Mucosa of descending colon (tissue), 3 donors: Measurements from ENCODE around the gene SF3B4. TPM values are rescaled to one million over a fixed set of nuclear protein-coding genes. Genes with fewer than 3 reads are reported as not detected.
"Not testable (repeated sequence)": the region's sequence is repeated elsewhere in the genome, so short reads cannot be mapped to it uniquely, and the experiment has no call there.

Source experiments
- ATAC-seq: fragments of 200-7000 bp; cut with Tn5 transposase; one replicate; pipeline ENCODE4 v1.9.1; 2020; ENCODE audit warnings: mild to moderate bottlenecking, moderate library complexity
- DNase-seq, 3 donors: peaks; one replicate each; pipeline ENCODE4 v3.0.0-alpha.2; 2020
- H3K36me3 ChIP-seq: fragments of 200-600 bp; one replicate; pipeline ENCODE4 v1.8.0; 2021; ENCODE audit warnings: low read depth, mild to moderate bottlenecking
- H3K4me1 ChIP-seq: fragments of 200-600 bp; one replicate; pipeline ENCODE4 v1.8.0; 2021; ENCODE audit warnings: low read depth, mild to moderate bottlenecking
- H3K4me3 ChIP-seq: fragments of 200-600 bp; one replicate; pipeline ENCODE4 v1.8.0; 2021; ENCODE audit warnings: mild to moderate bottlenecking
- H3K9me3 ChIP-seq: fragments of 200-600 bp; one replicate; pipeline ENCODE4 v1.8.0; 2021; ENCODE audit warnings: mild to moderate bottlenecking
- intact Hi-C, 2 donors: fragments of 100-400 bp; cut with DNase I in 1 of 2; cut with micrococcal nuclease in 1 of 2; formaldehyde crosslinking; loops; one replicate each; pipeline versions ENCODE4 v1.11.0 to v1.11.1; 2022; cut with DNase I, micrococcal nuclease
- total RNA-seq, 3 donors: library from RNA; stranded (reverse); fragmentation: NEBNext Ultra II Directional in 2 of 3; extraction: Animal tissue kit (Norgen Biotek cat#: 25700) in 2 of 3; gene quantifications; one replicate each; pipeline versions ENCODE4 v1.2.1 to v1.2.4, GENCODE V29; 2021 to 2023
- TF ChIP-seq, protein P1 (sequence below): fragments of 200-600 bp; IDR thresholded peaks from one replicate; pipeline ENCODE4 v1.8.0; 2022; ENCODE audit warnings: antibody characterized with exemption, mild to moderate bottlenecking
- donor health status: DM: no; HTN: no; CAD: no; lungs with moderate emphysema.
- donor health status: DM: no; HTN: no; CAD: no.
- donor health status: DM: no; HTN: yes; CAD: no.

The SF3B4 gene
- total RNA-seq, 3 donors from 2014 or later = 60.7 to 67.4 (median 64.2) TPM

GRCh38 chr1:149899460-149900284, 27.9 kb downstream of the SF3B4 start, which contains the start of gene BOLA1:
TSS of gene BOLA1 (plus strand) at chr1:149899568. CDS start at chr1:149900060, 492 bp downstream.
- peak; percentile 100 for ATAC-seq
- H3K4me1 ChIP-seq = peaks cover 5% of the 10 kb centered on the region
- intact Hi-C loops = no loop called here
- H3K36me3 ChIP-seq = no peaks in the 10 kb centered on the region
- H3K9me3 ChIP-seq = no peaks in the 10 kb centered on the region
- peak within 1 kb of the TSS; percentile 20 for H3K4me3 ChIP-seq
- peak; percentile 93 to 94 (median 94) for DNase-seq
- TF ChIP-seq, protein P1, sequence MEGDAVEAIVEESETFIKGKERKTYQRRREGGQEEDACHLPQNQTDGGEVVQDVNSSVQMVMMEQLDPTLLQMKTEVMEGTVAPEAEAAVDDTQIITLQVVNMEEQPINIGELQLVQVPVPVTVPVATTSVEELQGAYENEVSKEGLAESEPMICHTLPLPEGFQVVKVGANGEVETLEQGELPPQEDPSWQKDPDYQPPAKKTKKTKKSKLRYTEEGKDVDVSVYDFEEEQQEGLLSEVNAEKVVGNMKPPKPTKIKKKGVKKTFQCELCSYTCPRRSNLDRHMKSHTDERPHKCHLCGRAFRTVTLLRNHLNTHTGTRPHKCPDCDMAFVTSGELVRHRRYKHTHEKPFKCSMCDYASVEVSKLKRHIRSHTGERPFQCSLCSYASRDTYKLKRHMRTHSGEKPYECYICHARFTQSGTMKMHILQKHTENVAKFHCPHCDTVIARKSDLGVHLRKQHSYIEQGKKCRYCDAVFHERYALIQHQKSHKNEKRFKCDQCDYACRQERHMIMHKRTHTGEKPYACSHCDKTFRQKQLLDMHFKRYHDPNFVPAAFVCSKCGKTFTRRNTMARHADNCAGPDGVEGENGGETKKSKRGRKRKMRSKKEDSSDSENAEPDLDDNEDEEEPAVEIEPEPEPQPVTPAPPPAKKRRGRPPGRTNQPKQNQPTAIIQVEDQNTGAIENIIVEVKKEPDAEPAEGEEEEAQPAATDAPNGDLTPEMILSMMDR = no peak

DNA sequence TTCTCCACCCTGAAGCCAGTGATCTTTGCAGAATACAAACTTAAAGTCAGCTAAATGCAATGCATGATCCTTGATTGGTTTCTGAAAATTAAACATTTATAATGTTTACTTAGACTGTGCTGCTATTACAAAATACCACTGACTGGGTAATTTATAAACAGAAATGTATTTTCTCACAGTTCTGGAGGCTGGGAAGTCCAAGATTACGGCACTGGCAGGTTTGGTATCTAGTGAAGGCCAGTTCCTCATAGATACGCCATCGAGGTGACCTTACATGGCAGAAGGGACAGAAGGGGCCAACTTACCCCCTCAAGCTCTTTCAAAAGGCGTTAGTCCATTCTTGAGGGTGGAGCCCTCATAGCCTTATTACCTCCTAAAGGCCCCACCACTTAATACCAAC, 31.0 kb downstream of the SF3B4 start:
- Histone ChIP-seq H3K4me3 (no peak overlapping the region), H3K36me3 (no peaks in the 10 kb centered on the region), H3K4me1 (peaks cover 5% of the 10 kb centered on the region), H3K9me3 (no peaks in the 10 kb centered on the region)
- TF ChIP-seq, protein P1 = no peak
- intact Hi-C loops = no loop called here
- DNase-seq (no peak), ATAC-seq (no peak)

DNA sequence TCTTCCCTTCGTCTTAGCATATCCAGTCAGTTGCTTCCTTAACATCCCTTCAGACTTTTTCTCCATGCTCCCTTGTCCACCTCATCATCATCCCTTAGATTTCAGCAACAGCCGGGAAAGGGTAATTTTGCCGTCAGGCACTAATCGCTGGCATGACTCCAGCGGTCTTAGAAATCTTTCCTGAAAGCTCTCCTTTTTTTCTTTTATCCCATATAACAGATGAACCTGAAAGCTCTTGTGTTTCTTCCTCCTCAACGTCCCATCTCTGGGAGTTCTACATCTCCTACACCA, 38.7 kb downstream of the SF3B4 start:
- DNase-seq = peak in 1 of 3 donors; percentile 42
- Histone ChIP-seq H3K9me3 (no peaks in the 10 kb centered on the region), H3K36me3 (peaks cover 4% of the 10 kb centered on the region), H3K4me3 (no peak overlapping the region), H3K4me1 (peaks cover 12% of the 10 kb centered on the region)
- no peak for ATAC-seq
- TF ChIP-seq, protein P1 = no peak
- intact Hi-C loops = no loop called here

- ATAC-seq (peak; percentile 53), DNase-seq (peak; percentile 82 to 87 (median 87))
- Histone ChIP-seq H3K4me3 (peak overlapping the region; percentile 52), H3K4me1 (peaks cover 12% of the 10 kb centered on the region), H3K36me3 (peaks cover 4% of the 10 kb centered on the region), H3K9me3 (no peaks in the 10 kb centered on the region)
- intact Hi-C loops = no loop called here
- TF ChIP-seq, protein P1 = peak; percentile 7
These were observed 39.2 kb downstream of the SF3B4 start for GRCh38 chr1:149888247-149888998.

DNA sequence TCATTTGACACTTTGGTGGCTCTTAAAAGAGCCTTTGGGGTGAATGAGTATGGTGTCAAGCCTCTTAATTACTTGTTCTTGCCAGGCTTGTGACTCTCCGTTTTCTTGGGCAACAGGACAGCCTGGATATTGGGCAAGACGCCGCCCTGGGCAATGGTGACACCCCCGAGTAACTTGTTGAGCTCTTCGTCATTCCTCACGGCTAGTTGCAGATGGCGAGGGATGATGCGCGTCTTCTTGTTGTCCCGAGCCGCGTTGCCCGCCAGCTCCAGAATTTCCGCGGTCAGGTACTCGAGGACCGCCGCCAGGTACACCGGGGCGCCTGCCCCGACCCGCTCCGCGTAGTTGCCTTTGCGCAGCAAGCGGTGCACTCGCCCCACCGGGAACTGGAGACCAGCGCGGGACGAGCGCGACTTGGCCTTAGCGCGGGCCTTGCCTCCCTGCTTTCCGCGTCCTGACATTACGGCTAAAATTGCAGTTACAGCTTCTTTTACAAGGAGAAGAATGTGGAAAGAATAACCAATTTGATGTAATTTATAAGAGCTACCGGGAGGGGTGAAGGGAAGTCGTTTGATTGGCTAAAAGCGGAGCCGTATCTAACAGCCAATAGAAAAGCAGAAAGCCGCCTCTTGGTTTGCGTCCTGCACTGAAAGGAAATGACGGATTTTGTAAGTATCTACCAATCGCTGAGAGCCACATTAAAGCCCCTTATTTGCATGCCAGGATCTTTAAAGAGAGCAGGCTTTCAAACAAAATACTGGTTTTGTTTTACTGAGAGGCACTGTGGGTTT, 40.0 kb downstream of the SF3B4 start:
- Histone ChIP-seq H3K4me3 (peak overlapping the region; percentile 52), H3K4me1 (peaks cover 12% of the 10 kb centered on the region), H3K9me3 (no peaks in the 10 kb centered on the region), H3K36me3 (peaks cover 4% of the 10 kb centered on the region)
- TF ChIP-seq, protein P1 = no peak
- intact Hi-C loops = no loop called here
- ATAC-seq (peak; percentile 71), DNase-seq (peak; percentile 83 to 86 (median 86))

- H3K36me3 ChIP-seq, H3K9me3 ChIP-seq, intact Hi-C loops, ATAC-seq: not testable (repeated sequence)
- DNase-seq = peak in 1 of 3 donors; percentile 47
- Histone ChIP-seq H3K4me1 (peaks cover 12% of the 10 kb centered on the region), H3K4me3 (peak overlapping the region; percentile 52)
These were observed 40.5 kb downstream of the SF3B4 start for GRCh38 chr1:149887196-149887455.
